ENCODE measurements around the gene CHST6.
"Not testable (repeated sequence)": the region's sequence is repeated elsewhere in the genome, so short reads cannot be mapped to it uniquely, and the experiment has no call there.

CHST6 gene

GRCh38 chr16:75503801-75504200, 8.6 kb upstream of the CHST6 start:
- no peak for DNase-seq (ENCODE audit: low spot score)

- DNase-seq (ENCODE audit: low spot score), result no peak
These were observed 7.8 kb upstream of the CHST6 start for GRCh38 chr16:75502916-75503605.

GRCh38 chr16:75501820-75502219, 6.6 kb upstream of the CHST6 start:
- DNase-seq (ENCODE audit: low spot score), result not testable (repeated sequence)

- no peak for DNase-seq (ENCODE audit: low spot score)
These were observed 6.1 kb upstream of the CHST6 start for GRCh38 chr16:75501359-75501758.

GRCh38 chr16:75498605-75499322, 3.5 kb upstream of the CHST6 start:
- DNase-seq (ENCODE audit: low spot score), result not testable (repeated sequence)

- DNase-seq (ENCODE audit: low spot score), result no peak
These were observed 2.3 kb upstream of the CHST6 start for GRCh38 chr16:75497558-75497957.

GRCh38 chr16:75494661-75495075, 573 bp downstream of the CHST6 start:
- DNase-seq (ENCODE audit: low spot score), result no peak

GRCh38 chr16:75494184-75494583, 1.1 kb downstream of the CHST6 start:
- no peak for DNase-seq (ENCODE audit: low spot score)

GRCh38 chr16:75491876-75492275, 3.4 kb downstream of the CHST6 start:
- peak; percentile 82 for DNase-seq (ENCODE audit: low spot score)

GRCh38 chr16:75488322-75488721, 6.9 kb downstream of the CHST6 start:
- DNase-seq (ENCODE audit: low spot score), result no peak

- no peak for DNase-seq (ENCODE audit: low spot score)
These were observed 8.4 kb downstream of the CHST6 start for GRCh38 chr16:75486676-75487313.

GRCh38 chr16:75486014-75486675, 9.1 kb downstream of the CHST6 start:
- DNase-seq (ENCODE audit: low spot score), result no peak

- DNase-seq (ENCODE audit: low spot score), result no peak
These were observed 9.8 kb downstream of the CHST6 start for GRCh38 chr16:75485230-75486013.

- no peak for DNase-seq (ENCODE audit: low spot score)
These were observed 12.0 kb downstream of the CHST6 start for GRCh38 chr16:75483222-75483621.

GRCh38 chr16:75482434-75483205, 12.6 kb downstream of the CHST6 start:
- no peak for DNase-seq (ENCODE audit: low spot score)

- no peak for DNase-seq (ENCODE audit: low spot score)
These were observed 13.8 kb downstream of the CHST6 start for GRCh38 chr16:75481475-75481874.

- no peak for DNase-seq (ENCODE audit: low spot score)
These were observed 15.7 kb downstream of the CHST6 start for GRCh38 chr16:75479421-75479990.

- no peak for DNase-seq (ENCODE audit: low spot score)
These were observed 16.5 kb downstream of the CHST6 start for GRCh38 chr16:75478480-75479345.

Data from SK-N-DZ (cell line).